ENCODE measurements around the gene RIPK4. TPM values are rescaled to one million over a fixed set of nuclear protein-coding genes. Genes with fewer than 3 reads are reported as not detected.

The RIPK4 gene
- polyA plus RNA-seq, 3 donors from 2014 or later, result not detected

DNA sequence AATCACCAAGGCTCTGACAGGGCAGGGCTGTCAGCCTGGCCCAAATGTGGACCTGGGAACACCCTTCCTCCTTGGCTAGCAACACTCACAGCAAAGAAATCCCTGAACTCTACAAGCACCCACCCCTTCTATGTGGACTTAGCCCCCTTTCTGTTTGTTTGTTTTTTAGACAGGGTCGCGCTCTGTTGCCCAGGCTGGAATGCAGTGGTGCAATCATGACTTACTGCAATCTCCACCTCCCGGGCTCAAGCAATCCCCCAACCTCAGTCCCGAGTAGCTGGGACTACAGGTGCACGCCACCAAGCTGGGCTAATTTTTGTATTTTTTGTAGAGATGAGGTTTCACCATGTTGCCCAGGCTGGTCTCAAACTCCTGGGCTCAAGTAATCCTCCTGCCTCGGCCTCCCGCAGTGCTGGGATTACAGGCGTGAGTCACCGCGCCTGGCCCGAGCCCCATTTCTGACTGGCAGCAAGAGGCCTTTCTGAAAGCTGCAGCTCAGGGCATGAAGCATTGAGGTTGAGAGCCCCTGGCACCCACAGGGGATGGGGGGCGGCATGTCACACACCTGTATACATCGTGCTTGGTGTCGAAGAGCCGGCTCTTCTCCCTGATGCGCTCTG lies 16.2 kb downstream of the RIPK4 start:
- no peak for DNase-seq
- Mint-ChIP-seq H3K27me3 (ENCODE audit: low read depth in 3 of 3) (peaks cover 0 to 2% (median 2%) of the 10 kb centered on the region in 3 donors), H3K27ac (no peak overlapping the region), H3K36me3 (no peaks in the 10 kb centered on the region), H3K9me3 (no peaks in the 10 kb centered on the region), H3K4me1 (no peaks in the 10 kb centered on the region), H3K4me3 (no peak overlapping the region)

DNA sequence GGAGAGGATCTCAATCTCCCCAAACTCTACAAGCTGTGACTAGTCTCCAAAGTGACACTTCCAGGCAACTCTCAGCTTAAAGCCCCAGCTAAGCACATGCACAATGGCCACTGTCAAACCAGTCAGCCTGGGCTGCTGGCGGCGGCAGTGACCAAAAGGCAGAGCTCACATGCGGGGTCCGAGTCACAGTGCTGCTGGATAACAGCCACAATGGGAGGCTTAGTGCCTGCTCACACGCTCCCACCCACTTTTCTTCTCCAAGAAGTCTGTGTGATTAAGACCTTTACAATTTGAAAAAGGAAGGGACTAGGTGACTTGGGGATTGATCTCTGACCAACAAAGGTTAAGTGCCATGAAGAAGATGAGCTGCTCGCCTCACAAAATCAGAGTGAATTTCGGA lies 16.8 kb downstream of the RIPK4 start:
- no peak for DNase-seq
- Mint-ChIP-seq H3K4me1 (no peaks in the 10 kb centered on the region), H3K27me3 (ENCODE audit: low read depth in 3 of 3) (peaks cover 0 to 2% (median 2%) of the 10 kb centered on the region in 3 donors), H3K4me3 (no peak overlapping the region), H3K27ac (no peak overlapping the region), H3K9me3 (no peaks in the 10 kb centered on the region), H3K36me3 (no peaks in the 10 kb centered on the region)

DNA sequence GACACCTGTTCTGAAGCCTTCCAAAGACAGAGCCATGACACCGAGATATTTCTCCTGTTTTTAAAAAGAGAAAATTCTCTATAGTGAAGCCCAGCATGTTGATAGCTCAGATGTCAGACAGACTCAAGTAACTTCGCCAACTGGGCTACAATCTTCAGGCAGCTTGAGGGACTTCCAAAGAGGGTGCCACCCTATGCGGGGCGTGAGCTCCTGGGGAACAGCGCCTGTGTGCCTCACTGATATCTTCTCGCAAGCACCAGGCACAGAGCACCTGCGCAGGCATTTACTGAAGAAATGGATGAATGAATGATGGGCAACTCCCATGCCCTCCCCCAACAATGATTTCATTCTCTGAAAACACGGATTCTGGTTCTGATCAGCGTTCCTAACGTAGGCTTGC lies 17.6 kb downstream of the RIPK4 start:
- Mint-ChIP-seq H3K27me3 (ENCODE audit: low read depth in 3 of 3) (peaks cover 0 to 2% (median 2%) of the 10 kb centered on the region in 3 donors), H3K27ac (no peak overlapping the region), H3K9me3 (no peaks in the 10 kb centered on the region), H3K4me3 (no peak overlapping the region), H3K36me3 (no peaks in the 10 kb centered on the region), H3K4me1 (no peaks in the 10 kb centered on the region)
- no peak for DNase-seq

GRCh38 chr21:41747943-41748738 lies 18.7 kb downstream of the RIPK4 start:
- no peaks in the 10 kb centered on the region for H3K36me3 Mint-ChIP-seq
- H3K9me3 Mint-ChIP-seq, result no peaks in the 10 kb centered on the region
- no peak overlapping the region for H3K4me3 Mint-ChIP-seq
- no peak overlapping the region for H3K27ac Mint-ChIP-seq
- H3K4me1 Mint-ChIP-seq, result no peaks in the 10 kb centered on the region
- no peak for DNase-seq
- peaks cover 0 to 2% (median 2%) of the 10 kb centered on the region in 3 donors for H3K27me3 Mint-ChIP-seq (ENCODE audit: low read depth in 3 of 3)

DNA sequence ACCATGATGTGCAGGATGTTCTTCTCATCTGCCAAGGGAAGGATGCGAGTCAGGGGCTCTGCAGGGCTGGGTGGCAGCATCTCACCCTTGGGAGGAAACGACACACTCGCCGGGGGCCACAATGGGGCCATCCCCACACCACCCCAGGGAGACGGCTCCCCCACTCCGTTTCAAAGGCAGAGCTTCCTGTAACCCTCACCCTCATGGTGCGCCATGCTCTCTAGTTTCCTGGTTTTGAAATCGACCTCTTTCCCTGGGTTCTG lies 20.2 kb downstream of the RIPK4 start:
- H3K27ac Mint-ChIP-seq, result no peak overlapping the region
- H3K27me3 Mint-ChIP-seq (ENCODE audit: low read depth in 3 of 3), result peaks cover 0 to 3% (median 2%) of the 10 kb centered on the region in 3 donors
- H3K4me3 Mint-ChIP-seq, result no peak overlapping the region
- H3K9me3 Mint-ChIP-seq, result no peaks in the 10 kb centered on the region
- H3K4me1 Mint-ChIP-seq, result no peaks in the 10 kb centered on the region
- DNase-seq, result no peak
- H3K36me3 Mint-ChIP-seq, result no peaks in the 10 kb centered on the region

- H3K4me3 Mint-ChIP-seq, result no peak overlapping the region
- no peak overlapping the region for H3K27ac Mint-ChIP-seq
- peaks cover 0 to 3% (median 2%) of the 10 kb centered on the region in 3 donors for H3K27me3 Mint-ChIP-seq (ENCODE audit: low read depth in 3 of 3)
- no peaks in the 10 kb centered on the region for H3K36me3 Mint-ChIP-seq
- DNase-seq, result no peak
- no peaks in the 10 kb centered on the region for H3K4me1 Mint-ChIP-seq
- no peaks in the 10 kb centered on the region for H3K9me3 Mint-ChIP-seq
Observed at GRCh38 chr21:41745971-41746743, 20.7 kb downstream of the RIPK4 start.

DNA sequence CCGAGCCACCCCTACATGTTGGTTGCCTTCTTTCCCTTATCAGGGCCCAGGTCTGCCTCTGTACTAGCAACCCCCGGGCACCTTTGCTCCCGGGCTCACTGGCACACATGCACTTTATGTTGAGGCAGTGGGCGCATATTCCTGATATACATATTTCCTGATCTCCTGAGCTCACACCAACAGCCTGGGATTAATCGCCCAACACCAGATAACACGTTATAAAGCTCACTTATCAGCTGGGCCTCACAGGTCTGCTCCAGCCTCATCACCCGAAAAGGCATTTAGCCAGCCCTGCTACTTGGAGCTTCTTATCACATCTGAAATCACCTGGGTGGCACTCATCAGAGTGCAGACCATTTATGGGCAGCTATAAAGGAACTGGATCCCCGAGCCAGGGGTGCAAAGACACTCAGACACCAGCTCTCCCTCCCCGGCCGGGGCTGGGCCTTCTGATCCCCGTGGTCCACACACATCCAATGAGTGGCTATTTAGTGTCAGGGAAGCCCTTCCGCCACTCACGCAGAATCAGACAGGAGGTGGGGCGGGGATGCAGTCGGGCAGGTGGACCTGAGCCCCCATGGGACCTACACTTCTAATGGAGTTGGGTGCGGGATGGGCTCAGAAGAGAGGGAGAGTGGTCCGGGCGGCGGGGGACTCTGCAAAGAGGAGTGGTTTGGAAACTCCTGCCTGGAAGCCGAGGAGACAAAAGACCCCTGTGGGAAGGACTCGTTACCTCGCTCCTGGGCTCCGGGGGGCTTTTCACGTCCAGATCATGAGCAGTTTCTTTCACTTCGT lies 21.6 kb downstream of the RIPK4 start:
- H3K27ac Mint-ChIP-seq, result no peak overlapping the region
- H3K4me3 Mint-ChIP-seq, result no peak overlapping the region
- H3K9me3 Mint-ChIP-seq, result no peaks in the 10 kb centered on the region
- DNase-seq, result no peak
- H3K36me3 Mint-ChIP-seq, result no peaks in the 10 kb centered on the region
- peaks cover 0 to 3% (median 2%) of the 10 kb centered on the region in 3 donors for H3K27me3 Mint-ChIP-seq (ENCODE audit: low read depth in 3 of 3)
- H3K4me1 Mint-ChIP-seq, result no peaks in the 10 kb centered on the region

GRCh38 chr21:41744028-41744930 lies 22.6 kb downstream of the RIPK4 start:
- no peak overlapping the region for H3K4me3 Mint-ChIP-seq
- H3K27me3 Mint-ChIP-seq (ENCODE audit: low read depth in 3 of 3), result peaks cover 0 to 3% (median 2%) of the 10 kb centered on the region in 3 donors
- no peak for DNase-seq
- H3K4me1 Mint-ChIP-seq, result no peaks in the 10 kb centered on the region
- no peaks in the 10 kb centered on the region for H3K36me3 Mint-ChIP-seq
- no peak overlapping the region for H3K27ac Mint-ChIP-seq
- no peaks in the 10 kb centered on the region for H3K9me3 Mint-ChIP-seq

- H3K36me3 Mint-ChIP-seq, result no peaks in the 10 kb centered on the region
- no peak for DNase-seq
- no peak overlapping the region for H3K4me3 Mint-ChIP-seq
- peaks cover 0 to 3% (median 2%) of the 10 kb centered on the region in 3 donors for H3K27me3 Mint-ChIP-seq (ENCODE audit: low read depth in 3 of 3)
- no peaks in the 10 kb centered on the region for H3K9me3 Mint-ChIP-seq
- H3K27ac Mint-ChIP-seq, result no peak overlapping the region
- H3K4me1 Mint-ChIP-seq, result no peaks in the 10 kb centered on the region
Observed at GRCh38 chr21:41743321-41744027, 23.4 kb downstream of the RIPK4 start.

DNA sequence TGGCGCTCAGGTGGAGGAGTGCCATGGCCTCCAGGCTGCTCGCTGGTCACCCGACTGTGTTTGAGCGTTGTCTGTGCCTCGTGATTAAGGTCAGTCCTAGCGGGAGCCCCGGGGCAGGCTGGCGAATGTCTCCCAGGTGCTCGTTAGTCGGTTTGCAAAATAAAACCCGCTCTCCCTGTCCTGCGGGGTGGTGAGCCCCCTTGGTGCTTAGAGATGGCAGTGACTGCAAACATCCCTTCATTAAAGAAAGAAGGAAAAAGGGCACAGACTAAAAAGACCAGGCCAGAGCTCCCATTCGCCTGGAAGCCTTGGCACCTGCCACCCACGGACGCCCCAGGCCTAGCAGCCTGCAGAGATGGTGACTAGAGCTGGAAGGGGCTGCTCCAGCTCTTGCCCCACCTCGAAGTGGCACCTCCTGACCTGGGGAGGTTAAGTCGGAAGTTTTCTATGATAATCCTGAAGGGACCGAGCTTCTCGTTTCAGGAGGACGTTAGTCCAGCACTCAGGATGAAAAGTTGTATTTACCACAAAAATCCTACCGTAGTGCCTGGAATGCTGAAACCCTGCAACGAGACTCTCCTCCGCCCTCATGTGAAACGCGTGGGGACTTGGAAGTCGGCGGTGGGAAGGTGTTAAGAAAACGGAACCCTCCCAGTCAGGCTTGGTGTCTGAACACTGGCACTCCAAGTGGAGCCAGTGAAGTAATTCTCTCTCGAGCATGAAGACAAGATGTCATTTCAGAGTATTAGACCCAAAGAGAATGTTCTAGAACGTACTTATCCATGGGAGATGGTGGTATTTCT lies 24.6 kb downstream of the RIPK4 start:
- Mint-ChIP-seq H3K27ac (no peak overlapping the region), H3K36me3 (no peaks in the 10 kb centered on the region), H3K4me1 (no peaks in the 10 kb centered on the region), H3K4me3 (no peak overlapping the region), H3K9me3 (no peaks in the 10 kb centered on the region), H3K27me3 (ENCODE audit: low read depth in 3 of 3) (peaks cover 0 to 3% (median 0%) of the 10 kb centered on the region in 3 donors)
- DNase-seq, result no peak

DNA sequence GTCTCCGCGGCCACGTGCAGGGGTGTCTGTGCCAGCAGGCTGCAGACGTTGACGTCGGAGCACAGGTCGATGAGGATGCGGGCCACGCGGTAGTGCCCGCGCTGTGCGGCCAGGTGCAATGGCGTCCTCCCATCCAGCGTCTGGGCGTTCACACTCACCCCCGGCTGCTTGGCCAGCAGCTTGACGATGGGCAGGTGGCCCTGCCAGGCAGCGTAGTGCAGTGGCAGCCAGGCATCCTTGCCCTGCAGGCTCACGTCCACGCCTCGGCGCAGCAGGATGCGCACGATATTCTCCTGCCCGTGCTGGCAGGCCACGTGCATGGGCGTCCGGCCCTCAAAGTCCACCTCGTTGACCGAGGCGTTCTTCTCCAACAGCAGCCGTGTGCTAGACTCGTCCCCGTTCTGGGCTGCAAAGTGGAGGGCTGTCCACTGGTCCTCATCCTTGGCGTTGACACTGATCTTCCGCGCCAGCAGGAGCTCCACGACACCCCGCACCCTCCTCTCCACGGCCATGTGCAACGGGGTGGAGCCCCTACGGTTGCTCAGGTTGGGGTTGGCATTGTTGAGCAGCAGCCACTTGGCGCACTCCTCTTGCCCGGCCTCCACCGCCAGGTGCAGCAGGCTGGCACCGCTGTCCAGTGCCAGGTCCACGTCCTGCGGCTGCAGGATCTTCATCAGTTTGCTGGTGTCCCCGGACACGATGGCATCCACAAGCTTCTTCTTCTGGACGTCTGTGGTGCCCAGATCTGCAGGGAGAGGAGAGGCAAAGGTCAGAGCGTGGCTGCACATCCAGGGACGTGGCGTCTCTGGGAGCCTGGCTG lies 25.4 kb downstream of the RIPK4 start:
- H3K9me3 Mint-ChIP-seq, result no peaks in the 10 kb centered on the region
- H3K27ac Mint-ChIP-seq, result no peak overlapping the region
- no peaks in the 10 kb centered on the region for H3K4me1 Mint-ChIP-seq
- no peak for DNase-seq
- H3K27me3 Mint-ChIP-seq (ENCODE audit: low read depth in 3 of 3), result peaks cover 0 to 3% (median 1%) of the 10 kb centered on the region in 3 donors
- no peak overlapping the region for H3K4me3 Mint-ChIP-seq
- no peaks in the 10 kb centered on the region for H3K36me3 Mint-ChIP-seq

Measured in immature natural killer cell (primary cell).